ENCODE results near the gene TAS1R3.

DNA sequence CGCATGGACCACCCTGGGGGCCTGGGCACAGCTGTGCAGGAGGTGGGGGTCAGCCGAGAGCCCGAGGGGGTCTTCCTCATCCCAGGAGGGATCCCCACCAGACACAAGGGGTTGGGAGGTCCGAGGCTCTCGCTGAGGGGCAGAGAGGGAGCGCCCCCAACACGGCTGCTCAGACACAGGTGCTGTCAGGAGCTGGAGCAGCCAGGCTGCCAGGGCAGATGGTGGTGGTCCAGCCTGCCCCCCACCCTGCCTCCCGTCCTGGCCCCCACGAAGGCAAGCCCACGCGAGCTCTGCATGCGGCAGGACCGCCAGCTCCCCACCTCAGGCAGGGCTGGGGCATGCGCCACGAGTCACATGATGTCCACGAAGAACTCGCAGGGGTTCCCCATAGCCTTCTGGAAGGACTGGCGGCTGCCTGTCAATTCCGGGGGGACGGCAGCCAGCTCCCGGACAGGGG lies 4.7 kb downstream of the TAS1R3 start:
- TF ChIP-seq, protein P1, sequence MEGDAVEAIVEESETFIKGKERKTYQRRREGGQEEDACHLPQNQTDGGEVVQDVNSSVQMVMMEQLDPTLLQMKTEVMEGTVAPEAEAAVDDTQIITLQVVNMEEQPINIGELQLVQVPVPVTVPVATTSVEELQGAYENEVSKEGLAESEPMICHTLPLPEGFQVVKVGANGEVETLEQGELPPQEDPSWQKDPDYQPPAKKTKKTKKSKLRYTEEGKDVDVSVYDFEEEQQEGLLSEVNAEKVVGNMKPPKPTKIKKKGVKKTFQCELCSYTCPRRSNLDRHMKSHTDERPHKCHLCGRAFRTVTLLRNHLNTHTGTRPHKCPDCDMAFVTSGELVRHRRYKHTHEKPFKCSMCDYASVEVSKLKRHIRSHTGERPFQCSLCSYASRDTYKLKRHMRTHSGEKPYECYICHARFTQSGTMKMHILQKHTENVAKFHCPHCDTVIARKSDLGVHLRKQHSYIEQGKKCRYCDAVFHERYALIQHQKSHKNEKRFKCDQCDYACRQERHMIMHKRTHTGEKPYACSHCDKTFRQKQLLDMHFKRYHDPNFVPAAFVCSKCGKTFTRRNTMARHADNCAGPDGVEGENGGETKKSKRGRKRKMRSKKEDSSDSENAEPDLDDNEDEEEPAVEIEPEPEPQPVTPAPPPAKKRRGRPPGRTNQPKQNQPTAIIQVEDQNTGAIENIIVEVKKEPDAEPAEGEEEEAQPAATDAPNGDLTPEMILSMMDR (conservative IDR thresholded peaks at IDR 0.05 in 1 of 2, IDR thresholded peaks at IDR 0.05 in 1 of 2; ENCODE audit: extremely low read depth in 1 of 2, insufficient read depth in 1 of 2, low read depth in 1 of 2, low read length in 2 of 2) = no peak
- no peak for TF ChIP-seq EZH2 (IDR thresholded peaks at IDR 0.05; ENCODE audit: borderline replicate concordance, low read length)
